Measurements from ENCODE around the gene APLN. TPM values are rescaled to one million over a fixed set of nuclear protein-coding genes. Genes with fewer than 3 reads are reported as not detected.
A peak's percentile ranks its signal among the peaks of the same experiment; 100 is the strongest.

The APLN gene
- total RNA-seq, 2 donors from 2014 or later: 1.1 to 1.8 TPM

DNA sequence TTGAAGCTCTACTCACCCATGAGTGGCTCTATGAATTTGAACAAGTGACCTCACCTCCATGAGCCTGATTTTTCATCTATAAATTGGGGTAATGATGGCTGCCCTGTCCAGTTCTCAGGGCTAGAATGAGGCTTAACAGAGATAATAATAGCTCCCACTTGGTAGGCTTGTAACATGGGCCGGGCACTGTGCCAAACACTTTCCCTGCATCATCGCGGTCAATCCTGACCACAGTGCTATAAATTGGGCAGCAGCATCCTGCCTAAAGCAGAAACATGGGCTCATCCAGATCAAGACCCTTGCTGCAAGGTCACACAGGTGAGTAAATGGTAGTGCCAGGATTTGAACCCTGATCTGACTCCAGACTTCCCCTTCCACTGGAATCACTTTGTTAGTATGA, 12.8 kb downstream of the APLN start:
- H3K27me3 ChIP-seq (replicated peaks; ENCODE audit: insufficient read depth): no peaks in the 10 kb centered on the region
- no peak overlapping the region for H3K4me3 ChIP-seq
- DNase-seq (ENCODE audit: low spot score) (no peak), ATAC-seq (ENCODE audit: insufficient number of reproducible peaks, low FRiP score, low read depth) (no peak)
- no peaks in the 10 kb centered on the region for H3K36me3 ChIP-seq
- H3K9me3 ChIP-seq: no peaks in the 10 kb centered on the region
- H3K4me1 ChIP-seq (ENCODE audit: control insufficient read depth in 1 of 2, low read depth in 2 of 2): no peaks in the 10 kb centered on the region
- no peak overlapping the region for H3K27ac ChIP-seq
- TF ChIP-seq, protein P1, sequence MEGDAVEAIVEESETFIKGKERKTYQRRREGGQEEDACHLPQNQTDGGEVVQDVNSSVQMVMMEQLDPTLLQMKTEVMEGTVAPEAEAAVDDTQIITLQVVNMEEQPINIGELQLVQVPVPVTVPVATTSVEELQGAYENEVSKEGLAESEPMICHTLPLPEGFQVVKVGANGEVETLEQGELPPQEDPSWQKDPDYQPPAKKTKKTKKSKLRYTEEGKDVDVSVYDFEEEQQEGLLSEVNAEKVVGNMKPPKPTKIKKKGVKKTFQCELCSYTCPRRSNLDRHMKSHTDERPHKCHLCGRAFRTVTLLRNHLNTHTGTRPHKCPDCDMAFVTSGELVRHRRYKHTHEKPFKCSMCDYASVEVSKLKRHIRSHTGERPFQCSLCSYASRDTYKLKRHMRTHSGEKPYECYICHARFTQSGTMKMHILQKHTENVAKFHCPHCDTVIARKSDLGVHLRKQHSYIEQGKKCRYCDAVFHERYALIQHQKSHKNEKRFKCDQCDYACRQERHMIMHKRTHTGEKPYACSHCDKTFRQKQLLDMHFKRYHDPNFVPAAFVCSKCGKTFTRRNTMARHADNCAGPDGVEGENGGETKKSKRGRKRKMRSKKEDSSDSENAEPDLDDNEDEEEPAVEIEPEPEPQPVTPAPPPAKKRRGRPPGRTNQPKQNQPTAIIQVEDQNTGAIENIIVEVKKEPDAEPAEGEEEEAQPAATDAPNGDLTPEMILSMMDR (IDR thresholded peaks at IDR 0.05): no peak

DNA sequence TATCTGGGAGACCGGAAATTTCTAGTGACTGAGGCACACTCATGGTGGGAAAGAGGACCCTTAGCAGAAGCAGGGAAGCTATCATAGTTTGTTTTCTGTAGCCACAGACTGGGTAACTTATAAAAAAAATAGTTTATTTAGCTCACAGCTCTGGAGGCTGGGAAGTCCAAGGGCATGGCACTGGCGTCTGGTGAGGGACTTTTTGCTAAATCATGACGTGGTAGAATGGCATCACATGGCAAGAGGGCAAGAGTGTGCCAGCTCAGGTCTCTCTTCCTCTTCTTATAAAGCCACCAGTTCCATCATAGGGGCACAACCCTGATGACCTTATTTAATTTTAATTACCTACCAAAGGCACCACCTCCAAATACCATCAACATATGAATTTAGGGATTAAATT, 13.3 kb downstream of the APLN start:
- H3K36me3 ChIP-seq: no peaks in the 10 kb centered on the region
- no peak for ATAC-seq (ENCODE audit: insufficient number of reproducible peaks, low FRiP score, low read depth)
- no peaks in the 10 kb centered on the region for H3K4me1 ChIP-seq (ENCODE audit: control insufficient read depth in 1 of 2, low read depth in 2 of 2)
- no peak overlapping the region for H3K4me3 ChIP-seq
- no peak for DNase-seq (ENCODE audit: low spot score)
- no peaks in the 10 kb centered on the region for H3K9me3 ChIP-seq
- no peak overlapping the region for H3K27ac ChIP-seq
- TF ChIP-seq, protein P1 (IDR thresholded peaks at IDR 0.05): no peak
- H3K27me3 ChIP-seq (replicated peaks; ENCODE audit: insufficient read depth): no peaks in the 10 kb centered on the region

DNA sequence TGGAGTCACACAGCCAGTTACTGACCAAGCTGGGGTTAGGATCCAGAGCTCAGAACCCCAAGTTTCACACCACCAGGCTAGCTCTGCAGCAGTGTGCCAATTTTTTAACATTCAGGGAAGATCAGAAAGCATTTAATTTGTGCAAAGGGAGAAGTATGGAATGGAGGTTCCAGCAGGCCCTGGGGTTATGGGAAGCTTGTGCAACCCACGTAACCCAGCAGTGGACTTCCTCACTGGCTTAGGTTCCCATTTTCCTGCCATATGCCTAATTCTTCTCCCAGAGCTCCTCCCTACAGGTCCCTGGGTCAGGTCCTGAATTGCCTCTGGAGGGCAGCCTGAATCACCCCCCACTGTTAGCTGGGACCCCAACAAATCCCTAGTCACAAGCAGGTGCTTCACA, 14.0 kb downstream of the APLN start:
- H3K36me3 ChIP-seq: no peaks in the 10 kb centered on the region
- no peaks in the 10 kb centered on the region for H3K27me3 ChIP-seq (replicated peaks; ENCODE audit: insufficient read depth)
- no peak overlapping the region for H3K4me3 ChIP-seq
- ATAC-seq (ENCODE audit: insufficient number of reproducible peaks, low FRiP score, low read depth): no peak
- no peak overlapping the region for H3K27ac ChIP-seq
- DNase-seq (ENCODE audit: low spot score): no peak
- TF ChIP-seq, protein P1 (IDR thresholded peaks at IDR 0.05): no peak
- no peaks in the 10 kb centered on the region for H3K4me1 ChIP-seq (ENCODE audit: control insufficient read depth in 1 of 2, low read depth in 2 of 2)
- H3K9me3 ChIP-seq: no peaks in the 10 kb centered on the region

DNA sequence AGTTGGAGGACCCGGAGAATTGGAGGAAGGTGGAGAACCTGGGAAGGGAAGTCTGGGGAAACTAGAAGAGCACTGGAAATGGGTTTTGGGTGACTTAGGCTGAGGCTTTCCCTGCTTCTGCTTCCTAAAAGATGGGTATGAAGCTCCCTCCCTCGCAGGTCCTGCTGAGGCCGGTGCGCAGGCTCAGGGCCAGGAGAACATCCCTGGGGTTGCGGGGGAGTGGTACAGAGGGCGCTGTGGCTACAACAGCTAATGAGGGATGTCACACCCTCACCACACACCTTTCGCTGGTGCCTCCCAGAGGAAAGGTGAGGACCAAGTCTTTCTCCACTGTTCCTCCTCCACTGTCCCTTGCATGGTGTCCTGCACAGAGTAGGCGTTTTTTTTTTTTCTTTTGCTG, 15.8 kb downstream of the APLN start:
- no peak overlapping the region for H3K27ac ChIP-seq
- H3K36me3 ChIP-seq: no peaks in the 10 kb centered on the region
- no peaks in the 10 kb centered on the region for H3K9me3 ChIP-seq
- no peaks in the 10 kb centered on the region for H3K27me3 ChIP-seq (replicated peaks; ENCODE audit: insufficient read depth)
- DNase-seq (ENCODE audit: low spot score): no peak
- no peak for ATAC-seq (ENCODE audit: insufficient number of reproducible peaks, low FRiP score, low read depth)
- H3K4me1 ChIP-seq (ENCODE audit: control insufficient read depth in 1 of 2, low read depth in 2 of 2): no peaks in the 10 kb centered on the region
- TF ChIP-seq, protein P1 (IDR thresholded peaks at IDR 0.05): no peak
- H3K4me3 ChIP-seq: no peak overlapping the region

DNA sequence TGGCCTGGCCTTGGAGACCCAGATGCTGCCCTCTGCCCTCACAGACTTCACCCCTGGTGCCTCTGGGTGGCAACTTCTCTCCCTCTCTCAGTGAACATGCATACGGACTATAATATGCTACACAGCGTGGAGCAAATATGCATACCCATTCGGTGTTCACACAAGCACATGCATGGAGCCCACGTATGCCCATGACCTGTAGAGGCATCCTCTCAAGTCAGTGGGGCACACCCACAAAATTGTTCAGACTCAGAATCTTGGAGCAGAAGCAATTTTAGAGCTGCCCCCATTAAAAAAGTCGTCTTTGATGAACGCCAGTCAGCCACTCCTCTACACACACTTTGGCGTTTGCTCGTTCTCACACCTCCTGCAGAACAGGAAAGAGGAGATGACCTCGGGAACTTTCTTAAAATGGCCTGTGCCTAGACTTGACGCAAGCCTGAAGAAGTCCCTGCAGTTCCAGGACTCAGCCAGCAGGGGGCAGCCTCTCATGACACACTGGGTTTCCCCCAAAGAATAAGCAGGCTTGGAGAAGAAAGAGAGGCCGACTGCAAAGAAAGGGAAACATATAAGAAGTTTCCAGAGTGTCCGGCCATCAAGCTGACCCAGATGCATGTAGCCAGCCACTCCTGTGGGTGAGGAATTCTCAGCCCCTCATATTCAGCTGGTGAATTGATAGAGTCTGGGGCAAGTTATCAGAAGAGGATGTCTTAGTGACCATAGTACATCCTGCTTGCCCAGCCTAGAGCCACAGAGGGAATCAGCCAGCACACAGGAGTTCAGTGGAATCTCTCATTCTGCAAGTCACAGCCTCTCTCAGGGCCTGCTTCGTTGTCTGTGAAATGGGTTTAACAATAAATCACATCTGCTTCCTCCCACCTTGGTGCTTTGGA, 17.3 kb downstream of the APLN start:
- Histone ChIP-seq H3K9me3 (no peaks in the 10 kb centered on the region), H3K4me1 (ENCODE audit: control insufficient read depth in 1 of 2, low read depth in 2 of 2) (no peaks in the 10 kb centered on the region), H3K4me3 (no peak overlapping the region), H3K36me3 (no peaks in the 10 kb centered on the region), H3K27me3 (replicated peaks; ENCODE audit: insufficient read depth) (no peaks in the 10 kb centered on the region), H3K27ac (no peak overlapping the region)
- DNase-seq (ENCODE audit: low spot score) (no peak), ATAC-seq (ENCODE audit: insufficient number of reproducible peaks, low FRiP score, low read depth) (no peak)
- TF ChIP-seq, protein P1 (IDR thresholded peaks at IDR 0.05): peak; percentile 87
